HCT116 (cell line): ENCODE measurements around the gene CTXN1. TPM values are rescaled to one million over a fixed set of nuclear protein-coding genes. Genes with fewer than 3 reads are reported as not detected.

ENCODE experiments used
- ATAC-seq: fragments of 200-7000 bp; cut with Tn5 transposase; 2 replicates; pipeline ENCODE4 v1.9.1; 2020; ENCODE audit warnings: mild to moderate bottlenecking, moderate library complexity
- BruUV-seq: library from RNA; stranded (reverse); fragments of 400-500 nt; replicated peaks from 2 replicates; lab custom pipeline; 2021; lab: Mats Ljungman, UMichigan
- CTCF ChIA-PET: fragments of 300-600 bp; sonication (Branson Sonifier 250); formaldehyde crosslinking; loops from one replicate; lab custom pipeline; 2021; ENCODE audit warnings: antibody characterized with exemption; lab: Charles Lee
- POLR2A ChIA-PET: fragments of 300-600, 350-600 bp; sonication (Branson Sonifier 250); formaldehyde crosslinking; loops from one replicate; lab custom pipeline; 2021; ENCODE audit warnings: antibody characterized with exemption; lab: Charles Lee
- RAD21 ChIA-PET, 2 experiments: fragments of 300-600 bp; sonication (Branson Sonifier 250); formaldehyde crosslinking; loops; one replicate each; lab custom pipeline; 2023; ENCODE audit warnings: low total read pairs in 2 of 2; ENCODE audit not compliant: uncharacterized antibody in 2 of 2, unreplicated experiment in 2 of 2, low non-redundant PET in 1 of 2; lab: Charles Lee
- DNase-seq: peaks from one replicate; pipeline ENCODE4 v3.0.0-alpha.2; 2010; ENCODE audit warnings: low read depth, low spot score
- H2AFZ ChIP-seq: fragments of 200-600 bp; shearing (Covaris generic), sonication (generic); 2 replicates; pipeline ENCODE4 v1.6.1; 2017; ENCODE audit warnings: low read depth, mixed run types, mixed read lengths, antibody characterized with exemption, low read length; ENCODE audit not compliant: poor library complexity, severe bottlenecking
- H3K27ac ChIP-seq: 2 replicates; pipeline ENCODE4 v1.5.1; 2012; ENCODE audit warnings: low read depth, low read length
- H3K27me3 ChIP-seq: fragments of 200-600 bp; sonication (generic); 2 replicates; pipeline ENCODE4 v1.6.1; 2016; ENCODE audit warnings: mixed run types, low read length, mixed read lengths; ENCODE audit not compliant: insufficient read depth
- H3K36me3 ChIP-seq, 2 experiments: fragments of 200-500 bp in 1 of 2; fragments of 200-600 bp in 1 of 2; sonication (Bioruptor generic) in 1 of 2; sonication (generic) in 1 of 2; 2 replicates each; pipeline versions ENCODE4 v1.5.1 to v1.6.1; 2014 to 2016; ENCODE audit warnings: low read length in 2 of 2, inconsistent platforms in 1 of 2, mixed read lengths in 1 of 2, mixed run types in 1 of 2; ENCODE audit not compliant: insufficient read depth in 2 of 2, control insufficient read depth in 1 of 2
- H3K4me1 ChIP-seq, 2 experiments: fragments of 200-600 bp in 1 of 2; sonication (generic) in 1 of 2; 2 replicates each; pipeline versions ENCODE4 v1.5.1 to v1.6.1; 2012 to 2017; ENCODE audit warnings: low read length in 2 of 2, inconsistent platforms in 1 of 2, mild to moderate bottlenecking in 1 of 2, mixed read lengths in 1 of 2, mixed run types in 1 of 2, moderate library complexity in 1 of 2; ENCODE audit not compliant: insufficient read depth in 2 of 2, control insufficient read depth in 1 of 2
- H3K4me2 ChIP-seq: fragments of 200-600 bp; sonication (generic); 2 replicates; pipeline ENCODE4 v1.6.1; 2017; ENCODE audit warnings: mixed run types, low read length, mixed read lengths
- H3K4me3 ChIP-seq, 2 experiments: fragments of 200-600 bp in 1 of 2; sonication (generic) in 1 of 2; replicated peaks in 1 of 2; 2 replicates each; pipeline ENCODE4 v1.5.1; 2011 to 2016; ENCODE audit warnings: low read length in 2 of 2, control low read depth in 1 of 2, low read depth in 1 of 2, mild to moderate bottlenecking in 1 of 2, mixed read lengths in 1 of 2, mixed run types in 1 of 2
- H3K79me2 ChIP-seq: fragments of 200-600 bp; sonication (generic); 2 replicates; pipeline ENCODE4 v1.6.1; 2017; ENCODE audit warnings: mild to moderate bottlenecking, mixed run types, low read length, moderate library complexity, mixed read lengths; ENCODE audit not compliant: insufficient read depth
- H3K9ac ChIP-seq: fragments of 200-600 bp; sonication (generic); 2 replicates; pipeline ENCODE4 v1.6.1; 2016; ENCODE audit warnings: low read length, mixed read lengths
- H3K9me2 ChIP-seq: fragments of 200-600 bp; sonication (generic), shearing (Covaris generic); 2 replicates; pipeline ENCODE4 v1.6.1; 2017; ENCODE audit warnings: mixed run types, mild to moderate bottlenecking, moderate library complexity; ENCODE audit not compliant: insufficient read depth
- H3K9me3 ChIP-seq, 2 experiments: fragments of 200-500 bp in 1 of 2; fragments of 200-600 bp in 1 of 2; sonication (Bioruptor generic) in 1 of 2; sonication (generic) in 1 of 2; 2 replicates each; pipeline ENCODE4 v1.6.1; 2014 to 2017; ENCODE audit warnings: low read length in 2 of 2, mixed read lengths in 2 of 2, inconsistent platforms in 1 of 2, low read depth in 1 of 2, mild to moderate bottlenecking in 1 of 2, mixed run types in 1 of 2, moderate library complexity in 1 of 2; ENCODE audit not compliant: control insufficient read depth in 1 of 2, insufficient read depth in 1 of 2
- H4K20me1 ChIP-seq: fragments of 200-600 bp; sonication (generic), shearing (Covaris generic); 2 replicates; pipeline ENCODE4 v1.6.1; 2017; ENCODE audit warnings: mixed run types, mild to moderate bottlenecking, moderate library complexity; ENCODE audit not compliant: insufficient read depth
- CTCF ChIP-seq, 3 experiments: fragments of 200-600 bp in 1 of 3; sonication (generic) in 1 of 3; IDR thresholded peaks in 2 of 3; conservative IDR thresholded peaks in 1 of 3; 2 replicates each; pipeline ENCODE4 v1.5.1; 2012 to 2017; ENCODE audit warnings: low read depth in 2 of 3, low read length in 2 of 3, antibody characterized with exemption in 1 of 3, borderline replicate concordance in 1 of 3, control low read depth in 1 of 3, mild to moderate bottlenecking in 1 of 3, mixed read lengths in 1 of 3, mixed run types in 1 of 3, moderate library complexity in 1 of 3; ENCODE audit not compliant: insufficient read depth in 1 of 3
- FOSL1 ChIP-seq: IDR thresholded peaks from 2 replicates; pipeline ENCODE4 v1.6.1; 2012; ENCODE audit warnings: low read depth
- POLR2A ChIP-seq: IDR thresholded peaks from 2 replicates; pipeline ENCODE4 v1.7.0; 2011; ENCODE audit warnings: borderline replicate concordance; ENCODE audit not compliant: insufficient read depth, insufficient read length; ENCODE audit errors: extremely low read depth
- POLR2AphosphoS5 ChIP-seq: IDR thresholded peaks from 2 replicates; pipeline ENCODE4 v1.6.1; 2011; ENCODE audit warnings: mild to moderate bottlenecking, low read depth, low read length, moderate library complexity
- REST ChIP-seq: IDR thresholded peaks from 2 replicates; pipeline ENCODE4 v1.6.1; 2012; ENCODE audit warnings: low read depth
- intact Hi-C: fragments of 100-400 bp; cut with micrococcal nuclease; formaldehyde crosslinking; loops from 2 replicates; pipeline ENCODE4 v1.10.0; 2022
- total RNA-seq: library from RNA; stranded (reverse); gene quantifications from one replicate; pipeline ENCODE4 v1.2.1, GENCODE V29; 2021; ENCODE audit not compliant: unreplicated experiment

Gene CTXN1
- total RNA-seq, 1 experiment from 2014 or later, result 56.0 TPM

GRCh38 chr19:7914099-7914498, 11.8 kb downstream of the CTXN1 start:
- Histone ChIP-seq H2AFZ (no peak overlapping the region), H3K9me3 (no peaks in the 10 kb centered on the region), H4K20me1 (no peaks in the 10 kb centered on the region), H3K27me3 (no peaks in the 10 kb centered on the region), H3K4me2 (no peak overlapping the region), H3K27ac (no peak overlapping the region), H3K9me2 (no peaks in the 10 kb centered on the region), H3K4me3 (no peak overlapping the region), H3K4me1 (peaks cover 13 to 37% of the 10 kb centered on the region in 2 experiments; a peak in 3 of 4 replicates), H3K79me2 (peaks cover 12% of the 10 kb centered on the region; the same call in 1 of the 2 replicates), H3K9ac (no peak overlapping the region), H3K36me3 (peaks cover 5 to 6% of the 10 kb centered on the region in 2 experiments; a peak in 3 of 4 replicates)
- TF ChIP-seq REST (no peak), POLR2AphosphoS5 (peak; percentile 6; the same call in 1 of the 2 replicates), POLR2A (no peak), FOSL1 (no peak)
- ChIA-PET POLR2A (no interaction called here), CTCF (no interaction called here), RAD21 (no interaction called here)
- ATAC-seq (no peak), DNase-seq (no peak)
- intact Hi-C loops, result no loop called here
- no TSS peak for BruUV-seq

GRCh38 chr19:7913652-7914051, 12.3 kb downstream of the CTXN1 start:
- BruUV-seq, result TSS peak; percentile 32
- no peak for TF ChIP-seq CTCF (IDR thresholded peaks at IDR 0.05 in 2 of 3, conservative IDR thresholded peaks at IDR 0.05 in 1 of 3; ENCODE audit: borderline replicate concordance in 1 of 3, insufficient read depth in 1 of 3, low read depth in 2 of 3, low read length in 2 of 3)
- Histone ChIP-seq H3K4me2 (no peak overlapping the region), H3K9me2 (no peaks in the 10 kb centered on the region), H3K9me3 (no peaks in the 10 kb centered on the region), H3K79me2 (peaks cover 12% of the 10 kb centered on the region), H3K4me3 (no peak overlapping the region), H3K4me1 (peaks cover 9 to 32% of the 10 kb centered on the region in 2 experiments; a peak in 3 of 4 replicates), H3K27me3 (no peaks in the 10 kb centered on the region), H3K9ac (no peak overlapping the region), H4K20me1 (no peaks in the 10 kb centered on the region), H3K27ac (no peak overlapping the region), H3K36me3 (peaks cover 5 to 6% of the 10 kb centered on the region in 2 experiments; a peak in 3 of 4 replicates), H2AFZ (no peak overlapping the region)
- POLR2A ChIA-PET, result no interaction called here
- no peak for DNase-seq
- no peak for ATAC-seq
- CTCF ChIA-PET, result interaction anchor here (1.0 kb wide), 1 partner anchor 10 kb away, joined by 4 read pairs; the partner anchor contains the start of gene MAP2K7
- intact Hi-C loops, result no loop called here
- RAD21 ChIA-PET, result no interaction called here
